A172 (cell line): ENCODE data around the gene PTPRD. TPM values are rescaled to one million over a fixed set of nuclear protein-coding genes. Genes with fewer than 3 reads are reported as not detected.

Experiments used
- DNase-seq: peaks from one replicate; pipeline ENCODE4 v3.0.0-alpha.2; 2015; ENCODE audit warnings: low spot score
- total RNA-seq: library from RNA; depleted of rRNA; stranded (reverse); fragments of >200 nt; shearing (Covaris generic); gene quantifications from 2 replicates; pipeline ENCODE4 v1.2.3, GENCODE V29; 2014

Gene PTPRD
- total RNA-seq, 1 experiment from 2014 or later = 0.71 TPM

DNA sequence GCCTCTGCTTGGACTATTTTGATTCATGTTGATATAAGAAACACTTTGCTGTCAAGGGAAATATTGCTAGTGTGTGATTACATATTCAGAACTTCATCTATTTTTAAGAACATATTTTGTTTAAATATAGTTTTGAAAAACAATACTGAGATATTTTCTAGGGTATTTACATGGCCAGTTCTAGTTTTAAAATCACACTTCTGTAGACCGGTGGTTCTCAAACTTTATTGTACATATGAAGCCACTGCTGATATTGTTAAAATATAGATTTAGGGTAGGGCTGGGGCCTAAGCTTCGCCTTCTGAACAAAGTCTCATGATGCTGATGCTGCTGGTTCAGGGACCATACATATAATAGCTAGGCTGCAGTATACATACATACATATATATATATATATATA is 1000.0 kb downstream of the PTPRD start:
- DNase-seq = no peak

- DNase-seq = no peak
Observed at GRCh38 chr9:9612270-9612669, 1000.5 kb downstream of the PTPRD start.

DNA sequence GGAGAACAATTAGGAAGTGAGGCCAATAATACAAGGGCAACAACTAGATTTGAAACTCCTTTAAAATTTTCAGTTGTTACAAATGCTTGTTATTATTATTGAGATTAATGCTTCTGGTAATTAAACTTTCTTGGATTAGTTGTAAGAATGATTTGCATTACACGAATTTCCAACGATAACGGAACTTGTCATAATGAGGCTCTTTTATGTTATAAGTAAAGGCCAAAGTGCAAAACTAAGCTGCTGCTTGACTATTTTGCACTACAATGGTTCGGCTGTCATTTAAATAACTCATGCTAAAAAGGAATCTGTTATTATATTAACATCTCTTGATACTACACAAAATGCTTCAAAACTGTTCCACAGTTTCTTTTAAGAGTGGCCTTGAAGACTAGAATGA is 1007.1 kb downstream of the PTPRD start:
- no peak for DNase-seq

DNA sequence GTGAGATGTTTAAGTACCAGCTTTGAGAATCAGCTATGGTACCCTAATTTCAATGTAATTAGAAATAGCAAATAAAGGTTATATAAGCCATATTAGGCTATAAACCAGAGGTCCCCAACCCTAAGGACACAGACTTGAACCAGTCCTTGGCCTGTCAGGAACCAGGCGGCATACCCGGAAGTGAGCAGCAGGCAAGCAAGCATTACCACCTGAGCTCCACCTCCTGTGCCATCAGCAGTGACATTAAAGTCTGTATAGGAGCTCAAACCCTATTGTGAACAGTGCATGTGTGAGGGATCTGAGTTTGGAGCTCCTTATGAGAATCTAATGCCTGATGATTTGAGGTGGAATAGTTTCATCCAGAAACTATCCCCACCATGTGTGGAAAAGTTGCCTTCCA is 1009.5 kb downstream of the PTPRD start:
- no peak for DNase-seq

DNA sequence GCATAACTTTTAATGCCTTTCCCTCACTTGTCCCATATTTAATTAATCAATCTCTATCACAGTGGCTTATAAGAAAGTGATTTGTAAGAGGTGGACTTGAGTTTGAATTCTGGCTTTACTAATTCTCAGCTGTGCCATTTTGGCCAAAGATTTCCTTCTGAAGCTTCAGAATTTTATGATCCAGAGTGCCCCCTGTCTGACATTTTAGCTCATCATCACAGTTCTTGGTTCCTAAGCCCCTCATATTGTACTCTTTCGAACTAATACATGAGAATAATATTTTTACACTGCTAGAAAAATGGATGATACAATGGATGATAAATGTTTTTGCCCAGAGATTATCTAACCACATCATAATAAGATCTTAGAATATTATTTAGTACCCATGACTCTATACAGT is 1014.1 kb downstream of the PTPRD start:
- no peak for DNase-seq

- no peak for DNase-seq
Observed at GRCh38 chr9:9592104-9592503, 1020.7 kb downstream of the PTPRD start.

GRCh38 chr9:9585920-9586319 is 1026.9 kb downstream of the PTPRD start:
- no peak for DNase-seq

- DNase-seq = no peak
Observed at GRCh38 chr9:9574080-9574479, 1038.7 kb downstream of the PTPRD start.

- DNase-seq = no peak
Observed at GRCh38 chr9:9565700-9566099, 1047.1 kb downstream of the PTPRD start.

DNA sequence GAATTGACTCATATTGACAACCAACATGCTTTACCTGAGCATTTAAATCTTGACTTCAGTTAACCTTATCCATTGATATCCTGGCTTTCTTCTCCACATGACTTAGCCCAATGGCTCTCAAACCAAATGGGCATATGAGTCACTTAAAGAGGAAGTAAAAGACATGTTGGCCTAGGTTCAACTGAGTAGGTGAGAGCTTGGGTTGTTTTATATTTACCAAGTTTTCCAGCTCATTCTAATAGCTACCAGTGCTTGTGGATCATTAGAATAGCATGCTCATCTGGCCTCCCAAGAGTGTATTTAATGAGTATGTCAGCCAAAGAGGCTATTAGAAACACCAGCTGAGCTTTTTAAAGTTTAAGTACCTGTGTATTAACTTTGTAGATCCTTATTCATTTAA is 1049.0 kb downstream of the PTPRD start:
- DNase-seq = no peak

DNA sequence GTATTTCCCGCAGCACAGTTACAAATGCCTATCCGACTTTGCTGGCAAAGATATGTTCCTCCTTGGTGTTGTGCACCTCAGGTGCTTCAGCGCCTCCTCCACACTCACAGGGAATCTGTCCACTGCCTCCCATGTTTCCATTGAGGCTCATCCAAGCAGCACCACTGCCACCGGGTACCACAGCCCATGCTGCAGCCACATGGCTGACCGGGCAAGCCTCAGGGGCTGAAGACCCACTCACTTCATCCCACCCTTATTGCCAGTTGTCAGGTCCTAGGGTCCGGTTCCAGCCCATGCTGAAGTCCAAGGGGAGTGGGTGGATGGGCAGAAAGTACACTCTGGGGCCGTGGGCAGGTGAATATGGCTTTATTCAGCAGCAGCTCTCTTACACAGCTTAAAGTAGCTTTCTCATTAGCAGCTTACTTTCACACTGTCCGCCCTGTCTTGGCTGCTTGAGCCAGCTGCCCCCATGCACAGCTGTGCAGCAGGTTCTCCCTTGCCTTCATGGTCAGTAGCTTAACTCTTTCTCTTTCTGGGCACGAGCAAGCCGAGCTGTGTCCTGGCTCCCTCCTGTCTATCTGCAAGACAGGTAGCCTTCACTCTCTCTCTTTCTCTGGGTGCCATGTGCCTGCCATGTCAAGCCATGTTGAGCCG is 1052.3 kb downstream of the PTPRD start:
- no peak for DNase-seq

GRCh38 chr9:9558907-9559306 is 1053.9 kb downstream of the PTPRD start:
- DNase-seq = no peak

DNA sequence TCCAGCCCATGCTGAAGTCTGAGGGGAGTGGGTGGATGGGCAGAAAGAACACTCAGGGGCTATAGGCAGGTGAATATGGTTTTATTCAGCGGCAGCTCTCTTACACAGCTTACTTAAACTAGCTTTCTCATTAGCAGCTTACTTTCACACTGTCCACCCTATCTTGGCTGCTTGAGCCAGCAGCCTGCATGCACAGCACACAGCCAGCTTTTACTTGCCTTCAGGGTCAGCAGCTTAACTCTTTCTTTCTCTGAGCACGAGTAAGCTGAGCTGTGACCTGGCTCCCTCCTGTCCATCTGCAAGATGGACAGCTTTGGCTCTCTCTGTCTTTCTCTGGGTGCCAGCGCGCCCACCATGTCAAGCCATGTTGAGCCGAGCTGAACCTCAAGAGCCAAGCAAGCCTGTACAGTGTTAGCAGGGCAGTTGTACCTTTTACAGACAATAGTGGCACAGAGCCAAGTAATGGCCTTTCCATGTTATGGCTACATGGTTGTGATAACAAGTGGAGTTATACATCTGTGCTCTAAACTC is 1054.9 kb downstream of the PTPRD start:
- DNase-seq = no peak

GRCh38 chr9:9556865-9557803 is 1055.7 kb downstream of the PTPRD start:
- no peak for DNase-seq

- DNase-seq = no peak
Observed at GRCh38 chr9:9552665-9553064, 1060.1 kb downstream of the PTPRD start.

DNA sequence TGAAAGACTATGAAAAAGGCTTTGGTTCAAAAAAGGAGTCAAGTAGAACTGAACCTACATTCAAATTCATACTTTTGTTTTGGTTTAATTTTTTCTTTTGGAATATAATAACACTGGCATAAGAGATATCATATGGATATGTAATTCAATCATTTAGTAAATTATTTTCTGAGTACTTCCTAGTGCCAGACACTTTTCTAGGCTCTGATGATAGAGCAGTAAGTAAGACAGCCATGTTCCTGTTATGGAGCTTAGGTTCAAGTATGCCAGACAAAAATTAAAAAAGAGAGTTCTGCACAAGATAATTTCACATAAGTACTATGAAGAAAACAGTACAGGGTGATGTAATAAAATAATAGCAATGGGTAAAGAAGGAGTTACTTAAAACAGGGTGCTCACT is 1074.0 kb downstream of the PTPRD start:
- no peak for DNase-seq

DNA sequence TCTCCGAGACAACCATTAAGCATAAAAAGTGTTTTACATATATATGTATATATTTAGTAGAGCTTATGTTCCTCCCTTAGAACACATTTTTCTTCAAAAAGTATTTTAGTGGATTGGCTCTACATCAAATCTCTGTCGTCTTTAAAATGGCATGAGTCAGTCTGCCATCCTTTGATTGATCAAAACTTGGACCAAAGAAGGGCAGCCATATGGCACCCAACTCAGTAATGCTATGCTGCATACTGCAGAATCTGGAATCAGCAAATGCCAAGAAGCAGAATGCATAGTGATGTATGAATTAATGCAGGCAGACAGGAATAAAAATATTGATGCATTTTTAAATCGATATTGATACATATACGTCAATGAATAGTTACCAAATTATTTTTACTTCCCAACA is 1074.4 kb downstream of the PTPRD start:
- no peak for DNase-seq

DNA sequence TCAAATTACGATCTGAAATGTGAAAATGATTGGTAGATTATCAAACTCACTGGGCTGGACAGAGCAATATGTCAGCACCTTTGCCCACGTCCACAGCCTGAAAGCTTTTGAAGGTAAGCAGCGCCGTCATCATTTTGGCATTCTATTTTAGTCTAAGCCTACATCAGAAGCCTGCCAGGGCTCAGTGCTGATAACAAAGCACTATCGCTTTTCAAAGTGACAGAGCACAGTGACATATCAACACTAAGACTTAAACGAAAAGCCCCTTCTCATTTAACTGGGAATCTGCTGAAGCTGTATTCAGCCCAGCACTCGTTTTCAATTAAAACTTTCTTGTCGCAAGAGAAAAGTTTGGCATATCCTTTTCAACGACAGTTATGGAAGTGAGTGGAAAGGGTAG is 1076.3 kb downstream of the PTPRD start:
- DNase-seq = no peak

DNA sequence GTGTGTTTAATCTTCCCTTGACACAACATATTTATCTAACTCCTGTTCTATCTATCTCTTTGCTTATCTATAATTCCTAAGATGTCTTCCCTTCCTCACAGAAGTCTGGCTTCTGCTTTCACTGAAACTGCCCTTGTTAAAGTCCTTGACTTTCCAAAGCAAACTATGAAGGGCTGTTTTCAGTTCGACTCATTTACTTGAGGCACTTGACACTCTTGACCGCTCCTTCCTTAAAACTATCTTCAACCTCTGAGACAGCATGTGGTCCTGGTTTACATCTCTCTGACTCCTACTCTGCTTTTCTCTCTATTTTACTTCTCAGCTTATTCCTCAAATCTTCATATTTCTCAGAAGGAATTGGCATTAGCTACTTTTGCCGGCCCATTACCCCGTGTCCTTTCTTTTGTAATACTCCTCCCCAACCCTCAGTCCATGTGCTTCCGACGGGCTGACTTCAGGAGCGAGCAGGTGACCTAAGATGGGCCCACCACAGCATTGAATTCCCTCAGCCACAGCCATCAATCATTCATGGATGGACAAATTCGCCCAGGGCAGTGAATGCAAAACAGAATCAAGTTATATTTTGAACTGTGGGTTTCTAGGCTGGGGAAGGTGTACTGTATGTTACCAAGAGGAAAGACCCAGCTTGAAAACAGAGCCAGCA is 1089.2 kb downstream of the PTPRD start:
- DNase-seq = no peak

GRCh38 chr9:9522406-9522805 is 1090.4 kb downstream of the PTPRD start:
- DNase-seq = no peak

- no peak for DNase-seq
Observed at GRCh38 chr9:9521033-9521779, 1091.6 kb downstream of the PTPRD start.

DNA sequence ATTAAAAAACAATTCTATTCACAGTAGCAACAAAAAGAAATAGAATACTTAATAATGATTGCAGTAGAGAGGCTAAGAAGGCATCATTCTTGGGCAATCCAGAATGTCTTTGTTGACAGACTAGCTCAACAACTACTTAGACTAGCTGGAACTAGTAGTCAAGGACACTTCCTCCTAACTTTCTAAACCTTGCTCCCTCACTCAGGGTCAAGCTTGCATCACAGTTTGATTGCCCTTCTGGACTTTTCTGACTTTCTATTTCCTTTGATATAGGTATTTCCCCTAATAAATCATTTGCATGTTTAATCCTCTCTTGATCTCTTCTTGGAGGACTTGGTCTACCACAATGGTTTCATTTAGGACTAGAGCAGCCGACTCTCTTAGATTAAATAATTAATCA is 1107.9 kb downstream of the PTPRD start:
- DNase-seq = no peak
